Activated T-cell treated with anti-CD3 and anti-CD28 coated beads, Interleukin-2, amount 50 U/mL, for 24 hours (primary cell): ENCODE measurements around the gene ATP13A3.

Experiments used
- DNase-seq: peaks from one replicate; pipeline ENCODE4 v3.0.0-alpha.2; 2020
- H3K27ac Mint-ChIP-seq: 2 replicates; pipeline ENCODE4 v1.8.0; 2020; ENCODE audit warnings: mild to moderate bottlenecking, mixed read lengths
- H3K27me3 Mint-ChIP-seq: 2 replicates; pipeline ENCODE4 v1.8.0; 2020; ENCODE audit warnings: mixed read lengths
- H3K36me3 Mint-ChIP-seq: 2 replicates; pipeline ENCODE4 v1.8.0; 2020; ENCODE audit warnings: low read depth, mixed read lengths
- H3K4me1 Mint-ChIP-seq: 2 replicates; pipeline ENCODE4 v1.8.0; 2020; ENCODE audit warnings: low read depth, mixed read lengths
- H3K4me3 Mint-ChIP-seq: 2 replicates; pipeline ENCODE4 v1.8.0; 2020; ENCODE audit warnings: mild to moderate bottlenecking, moderate library complexity, mixed read lengths
- H3K9me3 Mint-ChIP-seq: 2 replicates; pipeline ENCODE4 v1.8.0; 2020; ENCODE audit warnings: mixed read lengths

ATP13A3 gene

DNA sequence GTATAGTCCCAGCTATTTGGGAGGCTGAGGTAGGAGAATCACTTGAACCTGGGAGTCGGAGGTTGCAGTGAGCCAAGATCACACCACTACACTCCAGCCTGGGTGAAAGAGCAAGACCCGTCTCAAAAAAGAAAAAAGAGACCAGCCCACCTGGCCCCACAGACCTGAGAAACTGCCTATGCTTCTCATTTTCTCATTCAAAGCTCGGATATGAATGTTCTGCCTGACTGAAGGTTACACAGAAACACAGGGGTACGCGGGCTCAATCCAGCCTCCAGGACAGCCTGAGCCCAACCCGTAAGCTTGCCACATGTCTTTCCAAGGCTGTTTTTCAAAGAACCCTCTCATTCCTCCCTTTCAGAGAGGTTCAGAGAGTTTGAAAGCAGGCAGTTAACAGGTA is 107.6 kb downstream of the ATP13A3 start:
- Mint-ChIP-seq H3K4me1 (no peaks in the 10 kb centered on the region), H3K36me3 (no peaks in the 10 kb centered on the region), H3K9me3 (no peaks in the 10 kb centered on the region), H3K27me3 (peaks cover 21% of the 10 kb centered on the region), H3K27ac (no peak overlapping the region), H3K4me3 (no peak overlapping the region)
- DNase-seq = no peak

- DNase-seq = no peak
Observed at GRCh38 chr3:194377708-194378107, 109.1 kb downstream of the ATP13A3 start.

GRCh38 chr3:194376241-194376560 is 110.6 kb downstream of the ATP13A3 start:
- Mint-ChIP-seq H3K27ac (no peak overlapping the region), H3K27me3 (peaks cover 30% of the 10 kb centered on the region), H3K9me3 (no peaks in the 10 kb centered on the region), H3K4me3 (no peak overlapping the region), H3K36me3 (no peaks in the 10 kb centered on the region), H3K4me1 (no peaks in the 10 kb centered on the region)
- no peak for DNase-seq

More at GRCh38 chr3:194377708-194378107, 109.1 kb downstream of the ATP13A3 start:
- Mint-ChIP-seq H3K27ac (no peak overlapping the region), H3K4me3 (no peak overlapping the region), H3K4me1 (no peaks in the 10 kb centered on the region), H3K27me3 (peaks cover 21% of the 10 kb centered on the region), H3K9me3 (no peaks in the 10 kb centered on the region), H3K36me3 (no peaks in the 10 kb centered on the region)

- peaks cover 32% of the 10 kb centered on the region for H3K27me3 Mint-ChIP-seq
- H3K4me1 Mint-ChIP-seq = no peaks in the 10 kb centered on the region
- no peak overlapping the region for H3K4me3 Mint-ChIP-seq
- no peaks in the 10 kb centered on the region for H3K9me3 Mint-ChIP-seq
- no peak for DNase-seq
- no peak overlapping the region for H3K27ac Mint-ChIP-seq
- H3K36me3 Mint-ChIP-seq = no peaks in the 10 kb centered on the region
Observed at GRCh38 chr3:194375473-194376240, 111.1 kb downstream of the ATP13A3 start.

DNA sequence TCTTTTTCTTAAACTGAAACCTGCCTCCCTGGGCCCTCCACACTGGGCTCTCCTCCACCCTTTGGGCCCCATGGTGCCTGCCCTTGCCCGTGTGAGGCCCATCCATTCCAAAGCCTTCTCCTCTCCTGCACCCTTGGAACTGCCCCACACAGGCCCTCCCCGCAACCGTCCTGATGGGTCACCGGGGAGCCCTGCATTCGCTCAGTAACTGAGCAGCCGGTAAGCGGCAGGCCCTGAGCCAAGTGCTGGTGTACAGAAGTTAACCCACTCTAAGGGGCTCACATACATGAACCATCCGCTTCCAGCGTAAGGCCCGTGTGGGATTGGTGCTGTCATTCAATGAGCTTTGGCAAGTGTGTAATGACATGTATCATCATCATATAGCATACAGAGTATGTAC is 111.9 kb downstream of the ATP13A3 start:
- H3K4me1 Mint-ChIP-seq = no peaks in the 10 kb centered on the region
- H3K36me3 Mint-ChIP-seq = no peaks in the 10 kb centered on the region
- no peaks in the 10 kb centered on the region for H3K9me3 Mint-ChIP-seq
- H3K4me3 Mint-ChIP-seq = no peak overlapping the region
- H3K27me3 Mint-ChIP-seq = peaks cover 33% of the 10 kb centered on the region
- H3K27ac Mint-ChIP-seq = no peak overlapping the region
- DNase-seq = no peak

DNA sequence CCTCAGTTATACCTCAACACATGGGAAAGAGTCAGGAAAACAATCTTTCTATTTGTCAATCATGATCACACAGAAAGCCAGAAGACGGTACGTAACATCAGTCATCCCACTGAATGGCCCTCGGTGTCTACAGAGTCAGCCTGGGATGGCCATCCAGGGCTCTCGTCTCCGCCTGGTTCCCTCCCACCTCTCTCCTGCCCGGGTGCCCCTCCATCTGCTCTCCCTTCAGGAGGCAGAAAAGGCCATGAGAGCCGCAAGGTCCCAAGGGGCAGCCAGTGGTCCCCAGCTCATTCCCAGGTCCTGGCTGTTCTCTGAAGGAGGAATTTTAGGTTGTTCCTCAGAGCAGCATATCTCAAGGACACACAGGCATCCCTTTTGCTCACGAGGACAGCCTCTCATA is 112.9 kb downstream of the ATP13A3 start:
- no peaks in the 10 kb centered on the region for H3K9me3 Mint-ChIP-seq
- no peak overlapping the region for H3K4me3 Mint-ChIP-seq
- peaks cover 43% of the 10 kb centered on the region for H3K27me3 Mint-ChIP-seq
- H3K36me3 Mint-ChIP-seq = no peaks in the 10 kb centered on the region
- no peaks in the 10 kb centered on the region for H3K4me1 Mint-ChIP-seq
- H3K27ac Mint-ChIP-seq = no peak overlapping the region
- DNase-seq = no peak

DNA sequence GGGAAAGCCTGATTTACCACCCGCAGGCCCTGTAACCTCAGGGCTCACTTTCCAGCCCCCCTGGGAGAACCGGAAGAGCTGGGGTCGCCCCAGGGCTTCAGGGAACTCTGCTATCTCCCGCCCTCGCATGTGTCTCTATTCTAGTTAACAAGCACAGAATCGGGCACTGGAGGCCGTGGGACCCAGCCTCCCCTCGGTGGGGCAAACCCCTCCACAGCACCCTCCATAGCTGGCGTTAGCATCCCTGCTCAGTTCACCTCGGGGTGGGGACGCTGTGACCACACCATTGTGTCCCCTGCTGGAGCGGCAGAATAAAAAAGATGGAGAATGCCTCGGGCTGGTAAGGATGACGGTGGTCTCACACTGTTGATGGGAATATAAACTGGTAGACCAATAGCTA is 113.8 kb downstream of the ATP13A3 start:
- DNase-seq = no peak
- no peak overlapping the region for H3K27ac Mint-ChIP-seq
- no peaks in the 10 kb centered on the region for H3K9me3 Mint-ChIP-seq
- H3K4me1 Mint-ChIP-seq = no peaks in the 10 kb centered on the region
- H3K36me3 Mint-ChIP-seq = no peaks in the 10 kb centered on the region
- peaks cover 45% of the 10 kb centered on the region for H3K27me3 Mint-ChIP-seq
- no peak overlapping the region for H3K4me3 Mint-ChIP-seq

- no peaks in the 10 kb centered on the region for H3K4me1 Mint-ChIP-seq
- peaks cover 49% of the 10 kb centered on the region for H3K27me3 Mint-ChIP-seq
- H3K4me3 Mint-ChIP-seq = no peak overlapping the region
- H3K36me3 Mint-ChIP-seq = no peaks in the 10 kb centered on the region
- DNase-seq = no peak
- no peak overlapping the region for H3K27ac Mint-ChIP-seq
- no peaks in the 10 kb centered on the region for H3K9me3 Mint-ChIP-seq
Observed at GRCh38 chr3:194370753-194371152, 116.0 kb downstream of the ATP13A3 start.

DNA sequence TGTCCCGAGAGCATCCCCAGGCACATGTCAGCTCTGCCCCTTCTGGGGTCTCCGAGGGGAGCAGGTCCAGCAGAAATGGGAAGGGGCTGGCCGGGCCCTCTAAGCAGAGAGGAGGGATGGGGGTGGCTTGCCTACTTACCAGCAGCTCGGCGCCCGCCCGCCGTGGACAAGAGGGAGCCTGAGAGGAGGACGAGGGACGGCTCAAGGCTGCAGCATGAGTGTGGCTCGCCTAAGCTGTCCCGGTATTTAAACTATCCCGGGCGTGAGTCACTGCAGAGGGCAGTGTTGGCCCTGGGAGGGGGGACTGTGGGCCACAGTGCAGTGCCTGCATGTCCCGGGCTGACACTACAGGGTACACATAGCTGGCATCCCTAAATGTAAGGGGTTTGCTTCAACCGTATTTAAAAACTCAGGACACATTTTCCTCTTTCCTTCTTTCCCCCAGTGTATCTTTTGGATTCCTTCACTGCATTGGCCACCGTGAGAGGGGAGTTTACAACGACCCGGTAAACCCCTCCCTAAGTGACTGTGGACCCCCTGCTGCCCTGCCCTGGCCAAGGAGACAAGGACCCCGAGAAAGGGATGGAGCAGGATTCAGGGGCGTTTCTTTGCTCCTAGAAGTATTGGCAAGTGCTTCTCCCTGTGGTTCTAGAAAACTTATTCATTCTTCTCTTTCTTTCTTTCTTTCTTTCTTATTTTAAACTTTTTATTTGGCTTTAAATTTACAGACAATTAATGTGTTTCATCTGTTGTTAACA is 117.1 kb downstream of the ATP13A3 start, which contains the start of gene LRRC15:
TSS of gene LRRC15 (minus strand) at position 222 of the 758 bp plus-strand sequence. CDS start 8,700 bp downstream, outside the sequence.
- no peak for DNase-seq
- Mint-ChIP-seq H3K4me3 (no peak within 1 kb of the TSS), H3K4me1 (no peaks in the 10 kb centered on the region), H3K9me3 (no peaks in the 10 kb centered on the region), H3K27ac (no peak within 1 kb of the TSS), H3K36me3 (no peaks in the 10 kb centered on the region), H3K27me3 (peaks cover 44% of the 10 kb centered on the region)

DNA sequence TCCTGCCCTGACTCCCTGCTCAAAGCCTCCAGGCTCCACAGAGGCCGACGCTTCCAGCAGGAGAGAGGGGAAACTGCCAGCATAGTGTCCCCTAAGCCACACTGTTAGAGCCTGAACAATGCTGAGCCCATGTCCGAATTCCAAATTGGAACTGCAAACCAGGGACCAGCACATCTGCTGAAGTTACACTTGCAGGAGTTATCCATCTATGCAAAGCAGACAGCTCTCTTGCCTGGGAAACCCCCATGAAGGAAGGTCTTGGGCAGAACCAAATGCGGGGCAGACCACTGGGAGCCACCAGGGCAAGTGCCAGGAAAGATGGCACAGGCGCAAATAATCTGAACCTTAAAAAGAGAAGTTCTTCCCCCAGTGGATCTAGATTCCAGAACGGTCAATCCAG is 117.9 kb downstream of the ATP13A3 start:
- peaks cover 44% of the 10 kb centered on the region for H3K27me3 Mint-ChIP-seq
- no peaks in the 10 kb centered on the region for H3K4me1 Mint-ChIP-seq
- no peak overlapping the region for H3K27ac Mint-ChIP-seq
- H3K36me3 Mint-ChIP-seq = no peaks in the 10 kb centered on the region
- DNase-seq = no peak
- no peaks in the 10 kb centered on the region for H3K9me3 Mint-ChIP-seq
- H3K4me3 Mint-ChIP-seq = no peak overlapping the region

- H3K27ac Mint-ChIP-seq = no peak overlapping the region
- H3K36me3 Mint-ChIP-seq = no peaks in the 10 kb centered on the region
- no peaks in the 10 kb centered on the region for H3K4me1 Mint-ChIP-seq
- no peak for DNase-seq
- H3K4me3 Mint-ChIP-seq = no peak overlapping the region
- no peaks in the 10 kb centered on the region for H3K9me3 Mint-ChIP-seq
- H3K27me3 Mint-ChIP-seq = peaks cover 44% of the 10 kb centered on the region
Observed at GRCh38 chr3:194367992-194368841, 118.6 kb downstream of the ATP13A3 start.

DNA sequence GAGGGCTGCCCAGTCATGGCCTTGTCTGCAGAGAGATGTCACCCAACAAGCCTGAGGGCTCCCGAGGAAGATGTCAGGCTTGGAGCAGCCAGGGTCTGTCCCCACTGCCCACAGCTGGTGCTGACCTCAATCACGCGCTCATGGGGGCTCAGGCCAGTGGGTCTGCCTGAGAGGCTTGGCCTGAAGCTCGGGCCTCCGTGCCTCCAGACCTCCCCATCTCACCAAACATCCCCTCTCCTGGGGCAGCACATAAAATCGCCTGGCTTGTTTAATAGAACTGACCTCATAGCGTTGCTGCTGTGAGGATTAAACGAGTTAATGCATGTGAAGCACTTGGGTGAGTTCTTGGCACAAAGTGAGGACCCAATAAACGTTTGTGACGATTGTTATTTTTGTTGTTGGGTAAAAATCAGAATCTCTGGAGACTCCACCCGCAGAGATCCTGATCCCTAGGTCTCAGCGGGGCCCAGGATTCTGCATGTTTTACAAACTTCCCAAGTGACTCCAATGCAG is 120.8 kb downstream of the ATP13A3 start:
- no peaks in the 10 kb centered on the region for H3K4me1 Mint-ChIP-seq
- H3K27me3 Mint-ChIP-seq = peaks cover 35% of the 10 kb centered on the region
- H3K27ac Mint-ChIP-seq = no peak overlapping the region
- H3K4me3 Mint-ChIP-seq = no peak overlapping the region
- DNase-seq = no peak
- H3K9me3 Mint-ChIP-seq = no peaks in the 10 kb centered on the region
- H3K36me3 Mint-ChIP-seq = no peaks in the 10 kb centered on the region

GRCh38 chr3:194365526-194365925 is 121.3 kb downstream of the ATP13A3 start:
- no peak for DNase-seq
- H3K27ac Mint-ChIP-seq = no peak overlapping the region
- no peak overlapping the region for H3K4me3 Mint-ChIP-seq
- H3K4me1 Mint-ChIP-seq = no peaks in the 10 kb centered on the region
- H3K27me3 Mint-ChIP-seq = peaks cover 32% of the 10 kb centered on the region
- no peaks in the 10 kb centered on the region for H3K9me3 Mint-ChIP-seq
- no peaks in the 10 kb centered on the region for H3K36me3 Mint-ChIP-seq

GRCh38 chr3:194364652-194365434 is 122.0 kb downstream of the ATP13A3 start:
- no peak overlapping the region for H3K27ac Mint-ChIP-seq
- H3K27me3 Mint-ChIP-seq = peaks cover 27% of the 10 kb centered on the region
- H3K9me3 Mint-ChIP-seq = no peaks in the 10 kb centered on the region
- no peaks in the 10 kb centered on the region for H3K36me3 Mint-ChIP-seq
- H3K4me3 Mint-ChIP-seq = no peak overlapping the region
- DNase-seq = no peak
- no peaks in the 10 kb centered on the region for H3K4me1 Mint-ChIP-seq
